ENCODE results near the gene KAT6B.

GRCh38 chr10:74912682-74913081 lies 86.3 kb downstream of the KAT6B start:
- no peak for TF ChIP-seq POLR2A (IDR thresholded peaks at IDR 0.05)
- no peak for TF ChIP-seq CTCF (IDR thresholded peaks at IDR 0.05)
